DOHH2 (cell line): ENCODE measurements around the gene DISP2.

Source experiments
- CTCF ChIP-seq: fragments of 200-600 bp; sonication (generic); IDR thresholded peaks from one replicate; pipeline ENCODE4 v1.5.1; 2014; ENCODE audit warnings: antibody characterized with exemption, mild to moderate bottlenecking, low read depth, low read length; ENCODE audit not compliant: poor library complexity, severe bottlenecking
- EZH2phosphoT487 ChIP-seq: fragments of 200-600 bp; sonication (generic); IDR thresholded peaks from 2 replicates; pipeline ENCODE4 v1.6.1; 2017; ENCODE audit warnings: borderline replicate concordance, mild to moderate bottlenecking, antibody characterized with exemption, low read length, moderate library complexity, mixed read lengths

GRCh38 chr15:40334941-40335795 lies 22.9 kb upstream of the DISP2 start:
- no peak for TF ChIP-seq CTCF
- TF ChIP-seq EZH2phosphoT487 = no peak
